GM12801 (cell line): ENCODE results near the gene MYL12A.

Experiments
- CTCF ChIP-seq: IDR thresholded peaks from one replicate; pipeline ENCODE4 v1.5.1; 2011; ENCODE audit warnings: control low read depth; ENCODE audit not compliant: insufficient read length; ENCODE audit errors: extremely low read depth

Gene MYL12A

GRCh38 chr18:3286159-3286558, 38.6 kb downstream of the MYL12A start:
- TF ChIP-seq CTCF, result no peak

GRCh38 chr18:3293196-3293951, 45.8 kb downstream of the MYL12A start:
- TF ChIP-seq CTCF, result no peak

GRCh38 chr18:3294435-3295080, 47.0 kb downstream of the MYL12A start:
- no peak for TF ChIP-seq CTCF

GRCh38 chr18:3297025-3297984, 49.7 kb downstream of the MYL12A start:
- TF ChIP-seq CTCF, result peak; percentile 87

GRCh38 chr18:3304832-3305231, 57.2 kb downstream of the MYL12A start:
- TF ChIP-seq CTCF, result no peak

GRCh38 chr18:3305354-3305762, 57.8 kb downstream of the MYL12A start:
- no peak for TF ChIP-seq CTCF
